ENCODE data around the gene CPLX3.
A peak's percentile ranks its signal among the peaks of the same experiment; 100 is the strongest.

Gene CPLX3

DNA sequence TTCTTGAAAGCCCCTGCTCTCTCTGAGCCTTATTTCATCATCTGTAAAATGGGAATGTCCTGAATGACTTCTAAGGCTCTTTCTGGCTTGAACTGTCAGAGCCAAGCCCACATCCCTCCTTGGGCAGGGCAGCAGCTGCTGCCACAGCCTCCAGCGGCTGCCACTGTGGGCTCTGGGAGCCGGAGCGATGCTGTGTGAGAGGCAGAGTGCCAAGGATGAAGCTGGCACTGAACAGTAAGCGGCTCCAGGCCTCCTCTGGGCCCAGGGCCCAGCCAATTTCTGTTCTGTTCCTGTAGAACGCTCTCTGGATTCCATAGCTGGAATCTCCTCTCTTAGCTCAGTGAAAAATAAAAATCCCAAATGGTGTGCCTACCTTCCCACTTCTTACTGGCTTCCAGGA is 4.4 kb downstream of the CPLX3 start:
- no peak for DNase-seq

DNA sequence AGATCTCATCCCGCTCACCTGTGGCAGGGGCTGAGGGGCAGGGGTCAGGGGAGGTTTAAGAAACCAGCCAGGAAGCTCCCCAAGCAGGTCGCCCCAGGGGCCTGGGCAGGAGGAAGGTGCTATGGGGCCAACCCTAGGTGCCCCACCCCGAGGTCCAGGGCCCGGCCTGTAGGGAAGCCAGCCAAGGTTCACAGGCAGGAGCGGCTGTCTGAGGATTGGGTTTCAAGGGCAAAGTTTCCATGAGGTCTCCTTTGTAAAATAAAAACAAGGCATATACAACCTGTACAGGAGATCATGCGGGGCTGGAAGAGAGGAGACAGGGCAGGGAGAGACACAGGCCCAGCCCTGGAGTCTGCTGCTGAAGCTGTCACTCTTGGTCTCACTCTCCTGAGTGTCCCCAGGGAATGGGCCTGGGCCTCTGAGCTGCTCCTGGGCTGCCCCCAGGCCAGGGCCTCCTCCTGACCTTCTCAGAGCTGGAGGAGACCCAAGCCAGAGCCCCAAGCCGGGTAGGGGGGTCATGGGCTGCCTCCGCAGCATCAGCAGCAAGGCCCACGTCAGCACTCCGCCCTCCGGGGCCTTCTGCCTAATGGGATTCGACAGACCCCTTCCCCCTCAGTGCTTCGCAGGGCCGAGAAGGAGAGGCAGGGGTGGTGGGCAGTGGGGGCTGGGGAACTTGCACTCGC is 5.5 kb downstream of the CPLX3 start:
- DNase-seq = no peak

DNA sequence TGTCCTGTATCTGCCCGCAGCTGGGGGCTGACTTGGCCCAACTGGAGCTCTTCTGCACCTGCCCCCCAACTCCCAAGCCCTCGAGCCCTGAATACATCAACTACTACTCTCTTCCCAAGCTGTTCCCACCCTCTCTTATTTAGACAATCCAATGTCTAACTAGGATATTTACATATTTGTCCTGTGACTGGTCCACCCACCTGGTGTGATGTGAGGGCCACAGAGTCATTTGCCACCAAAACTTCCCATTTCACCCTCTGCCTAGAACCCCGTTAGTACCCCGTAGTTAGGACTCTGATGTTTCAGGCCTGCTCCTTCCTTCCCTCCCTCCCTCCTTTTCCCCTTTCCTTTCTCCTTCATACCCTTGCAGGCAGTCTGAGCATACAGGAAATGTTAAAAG is 6.4 kb downstream of the CPLX3 start:
- DNase-seq = no peak

DNA sequence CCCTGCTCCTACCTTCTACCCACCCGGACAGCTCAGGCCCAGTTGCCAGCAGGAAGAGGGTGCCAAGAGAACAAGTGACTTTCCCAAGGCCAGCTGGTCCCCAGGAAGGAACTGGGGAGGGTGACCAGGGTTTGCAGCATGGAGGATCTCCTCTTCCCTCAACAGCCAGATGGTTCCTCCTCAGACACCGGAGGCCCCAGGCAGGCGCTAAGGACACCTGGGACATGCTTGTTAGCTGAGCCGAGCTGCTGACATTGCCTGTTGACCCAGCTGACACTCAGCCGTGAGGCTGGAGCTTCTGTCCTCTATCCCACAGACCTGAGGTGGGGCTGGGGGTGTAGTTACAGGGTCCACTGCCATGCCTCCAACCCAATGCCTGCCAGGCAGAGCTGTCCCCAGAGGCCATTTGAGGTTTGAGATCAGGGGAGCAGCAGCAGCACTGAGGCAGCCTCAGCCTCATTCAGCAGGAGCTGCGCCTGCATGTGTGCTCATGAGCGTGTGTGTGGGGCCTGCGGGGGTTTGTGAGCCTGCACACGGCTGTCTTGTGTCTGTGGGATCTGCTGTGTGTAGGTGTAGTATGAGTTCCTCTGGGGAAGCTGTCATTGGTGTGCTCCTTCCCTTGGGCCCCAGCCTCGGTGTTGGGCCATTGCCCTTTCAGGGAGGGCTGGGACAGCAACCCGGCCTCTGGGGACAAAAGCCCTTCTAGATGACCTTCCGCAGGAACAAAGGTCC is 7.1 kb downstream of the CPLX3 start:
- no peak for DNase-seq

DNA sequence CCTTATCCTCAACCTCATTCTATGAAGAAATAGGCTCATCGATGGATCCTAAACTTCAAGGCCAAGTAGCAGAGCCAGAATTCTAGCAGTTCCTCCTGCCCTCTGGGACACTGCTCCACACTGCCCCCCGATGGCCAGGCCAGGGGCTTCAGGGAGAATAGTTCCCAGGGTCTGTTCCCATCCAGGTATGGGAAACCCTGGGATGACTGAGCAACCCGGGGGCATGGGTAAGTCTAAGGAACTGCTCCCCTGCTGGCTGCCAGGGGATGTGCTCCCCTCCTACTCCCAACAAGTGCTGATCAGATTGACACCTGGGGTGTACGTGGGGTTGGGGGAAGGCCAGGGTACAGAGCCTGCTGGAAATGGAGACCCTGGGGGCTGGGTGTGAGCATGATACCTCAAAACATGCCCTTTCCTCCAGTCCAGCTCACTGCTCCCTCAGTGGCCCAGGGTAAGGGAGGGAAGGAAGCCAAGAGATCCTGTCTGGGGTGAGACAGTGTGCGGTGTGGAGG is 8.9 kb downstream of the CPLX3 start:
- peak in 1 of 2 experiments; percentile 44 for DNase-seq

DNA sequence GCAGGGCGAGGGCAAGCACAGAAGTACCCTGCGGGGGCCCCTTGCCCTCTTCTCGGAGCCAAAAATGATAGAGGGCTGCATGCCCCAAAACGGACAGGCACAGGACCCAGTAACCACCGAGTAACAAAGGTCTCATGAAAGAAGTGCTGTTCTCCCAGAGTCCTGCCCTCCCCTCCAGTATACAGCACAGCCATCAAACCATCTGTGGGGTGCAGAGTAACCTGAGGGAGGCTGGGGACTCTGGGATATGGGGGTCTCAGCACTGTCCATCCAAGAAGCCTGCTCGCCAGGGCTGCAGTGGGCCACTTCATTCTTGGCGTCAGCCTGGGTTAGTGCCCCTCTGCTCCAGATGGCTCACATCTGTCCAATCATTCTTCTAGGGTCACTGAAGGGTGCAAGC is 10.4 kb downstream of the CPLX3 start:
- no peak for DNase-seq

DNA sequence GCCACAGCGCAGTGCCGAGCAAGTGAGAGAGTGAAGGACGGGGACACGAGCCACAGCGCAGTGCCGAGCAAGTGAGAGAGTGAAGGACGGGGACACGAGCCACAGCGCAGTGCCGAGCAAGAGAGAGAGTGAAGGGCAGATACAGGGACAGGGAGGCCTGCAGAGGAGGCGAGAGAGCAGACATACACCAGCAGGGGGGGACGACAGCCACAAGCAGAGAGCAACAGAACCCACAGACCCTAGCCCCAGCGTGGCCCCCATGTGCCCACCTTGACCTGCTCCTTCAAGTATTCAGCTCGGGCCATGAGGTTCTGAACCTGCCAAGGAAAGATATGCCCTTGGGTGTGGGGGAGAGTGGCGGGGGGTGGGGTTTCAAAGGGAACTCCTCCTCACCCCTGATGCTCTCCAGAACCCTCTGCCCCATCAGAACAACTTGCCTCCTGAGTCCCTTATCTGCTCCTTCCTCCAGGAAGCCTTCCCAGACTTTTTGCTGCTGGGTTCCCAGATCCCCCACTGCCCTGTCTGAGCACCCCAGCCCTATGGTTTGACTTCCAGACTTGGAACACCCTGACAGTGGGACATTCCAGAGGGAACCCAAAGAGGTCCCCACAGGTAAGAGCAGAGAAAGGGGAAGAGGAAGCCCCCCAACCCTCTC is 11.2 kb downstream of the CPLX3 start:
- DNase-seq = no peak

DNA sequence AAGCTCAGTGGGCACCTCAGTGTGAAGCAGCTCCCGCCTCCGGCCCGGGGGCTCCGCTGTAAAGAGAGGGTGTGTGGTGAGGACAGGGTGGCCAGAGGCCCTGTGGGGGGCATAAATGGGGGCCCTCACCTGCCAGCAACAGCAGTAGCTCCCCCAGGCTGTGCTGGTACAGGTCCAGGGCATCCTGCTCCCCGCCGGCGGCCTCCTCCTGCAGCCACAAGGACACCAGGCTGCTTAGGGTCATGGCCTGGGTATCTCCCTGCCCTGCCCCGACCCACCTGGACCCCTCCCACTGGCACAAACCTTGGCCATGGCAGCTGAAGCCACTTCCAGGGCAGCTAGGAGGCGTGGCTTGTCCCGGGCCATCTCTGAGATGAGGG is 11.7 kb downstream of the CPLX3 start:
- no peak for DNase-seq

DNA sequence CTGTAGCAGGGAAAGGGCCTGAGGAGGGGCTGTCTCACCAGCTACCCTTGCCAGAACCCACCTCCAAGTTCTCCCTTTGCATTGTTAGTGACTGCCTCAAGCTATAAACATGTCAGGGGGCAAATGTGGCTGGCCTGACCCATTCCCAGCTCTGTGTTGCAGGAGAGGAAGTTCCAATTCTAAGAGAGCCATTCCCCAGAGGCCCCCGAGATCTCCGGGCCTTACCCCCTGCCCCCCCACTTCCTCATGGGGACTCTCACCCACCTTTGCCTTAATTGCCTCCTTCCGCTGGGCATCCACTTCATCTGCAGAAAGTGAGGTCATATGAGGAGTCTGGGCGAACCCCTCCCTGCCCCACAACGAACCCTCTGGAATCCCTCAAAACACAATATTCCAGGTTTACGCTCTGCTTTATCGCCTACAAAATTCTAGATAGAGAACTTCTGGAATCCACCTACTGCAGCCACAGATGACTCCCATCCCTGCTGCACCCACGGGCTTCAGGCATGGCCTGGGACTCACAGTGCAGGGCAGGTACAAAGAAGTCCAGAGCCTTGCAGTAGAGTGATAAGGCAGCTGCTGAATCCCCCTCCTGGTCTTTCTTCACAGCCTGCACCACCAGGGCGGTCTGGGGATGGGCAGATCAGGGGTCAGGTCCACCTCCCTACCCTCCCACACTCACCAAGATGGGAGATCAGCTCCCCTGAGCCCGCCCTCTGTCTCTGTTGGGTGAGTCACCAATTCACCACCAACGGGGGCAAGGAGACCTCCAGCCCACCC is 12.5 kb downstream of the CPLX3 start:
- no peak for DNase-seq

DNA sequence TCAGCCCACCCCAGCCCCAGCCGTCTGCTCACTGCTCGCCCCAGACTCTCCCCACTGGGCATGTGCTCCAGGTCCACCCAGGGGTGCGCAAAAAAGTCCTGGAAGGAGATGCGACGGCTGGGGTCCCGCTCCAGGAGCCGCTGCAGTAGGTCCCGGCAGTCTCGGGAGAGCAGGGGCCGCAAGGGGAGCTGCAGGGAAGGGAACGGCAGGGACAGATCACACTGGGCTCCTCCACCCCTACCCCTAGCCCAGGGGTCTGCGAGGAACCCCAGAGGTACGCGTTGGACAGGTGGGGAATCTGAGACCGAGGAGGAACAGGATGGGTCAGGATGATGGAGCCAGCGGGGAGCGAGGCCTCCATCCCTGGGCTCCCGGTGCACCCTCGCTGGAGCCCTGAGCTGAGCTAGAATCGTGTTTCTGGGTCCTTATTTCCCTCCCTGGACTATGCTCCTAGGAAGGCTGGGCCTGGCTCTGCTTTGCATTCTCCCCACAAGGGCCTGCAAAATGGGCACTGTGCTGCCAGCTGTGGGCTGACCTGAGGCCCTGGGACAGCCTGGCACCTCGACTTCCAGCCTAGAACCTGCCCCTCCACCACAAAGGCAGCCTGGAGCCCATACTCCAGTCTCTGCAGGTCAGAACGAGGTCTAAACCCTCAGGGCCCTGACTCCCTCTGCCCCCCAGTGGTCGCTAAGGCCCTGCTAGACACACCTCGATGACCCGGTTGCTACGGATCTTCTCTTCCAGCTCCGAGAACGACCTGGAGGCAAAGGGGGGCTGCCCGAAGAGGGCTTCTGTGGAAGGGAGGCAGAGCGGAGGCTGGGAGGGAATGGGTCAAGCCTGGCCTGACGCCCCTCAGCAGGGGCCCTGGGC is 13.3 kb downstream of the CPLX3 start:
- no peak for DNase-seq

DNA sequence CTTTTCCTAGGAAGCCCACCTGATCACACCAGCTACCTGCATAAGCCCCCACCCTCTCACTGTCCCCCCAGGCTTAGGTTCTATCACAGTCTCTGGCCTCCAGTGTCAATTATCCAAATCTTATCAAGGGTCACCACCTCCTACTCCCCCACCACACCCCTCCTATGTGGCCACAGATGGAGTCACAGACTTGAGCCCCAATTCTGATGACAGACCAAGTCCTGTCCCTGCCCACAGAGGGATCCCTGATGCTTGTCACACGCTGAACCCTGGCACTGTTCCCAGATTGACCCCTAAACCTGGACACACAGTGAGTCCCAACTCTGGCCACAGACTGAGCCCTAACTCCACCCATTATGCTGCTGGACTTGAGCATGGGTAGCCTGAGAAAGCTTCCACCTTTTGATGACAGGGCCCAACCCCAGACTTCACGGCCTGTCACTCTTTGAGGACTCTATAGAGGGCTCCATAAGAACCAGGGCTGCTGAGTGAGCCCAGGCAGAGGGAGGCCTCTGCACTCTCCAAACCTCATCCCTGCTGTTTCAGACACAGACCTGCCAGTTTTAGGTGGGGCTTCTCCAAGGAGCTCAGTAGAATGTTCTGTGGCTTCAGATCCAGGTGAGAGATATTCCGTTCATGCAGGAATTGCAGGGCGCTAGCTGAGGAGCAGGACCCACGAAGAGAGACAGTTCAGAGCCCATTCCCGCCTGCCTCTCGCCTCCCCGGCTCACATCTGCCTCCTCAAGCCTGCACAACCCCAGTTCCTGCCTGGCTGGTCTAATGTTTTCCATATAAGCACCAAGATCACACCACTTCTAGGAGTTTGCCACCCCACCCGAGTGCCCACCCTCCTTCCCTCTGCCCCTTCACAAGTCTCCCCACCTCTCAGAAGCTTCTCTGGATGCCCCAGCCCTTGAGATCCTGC is 14.7 kb downstream of the CPLX3 start:
- DNase-seq = no peak

DNA sequence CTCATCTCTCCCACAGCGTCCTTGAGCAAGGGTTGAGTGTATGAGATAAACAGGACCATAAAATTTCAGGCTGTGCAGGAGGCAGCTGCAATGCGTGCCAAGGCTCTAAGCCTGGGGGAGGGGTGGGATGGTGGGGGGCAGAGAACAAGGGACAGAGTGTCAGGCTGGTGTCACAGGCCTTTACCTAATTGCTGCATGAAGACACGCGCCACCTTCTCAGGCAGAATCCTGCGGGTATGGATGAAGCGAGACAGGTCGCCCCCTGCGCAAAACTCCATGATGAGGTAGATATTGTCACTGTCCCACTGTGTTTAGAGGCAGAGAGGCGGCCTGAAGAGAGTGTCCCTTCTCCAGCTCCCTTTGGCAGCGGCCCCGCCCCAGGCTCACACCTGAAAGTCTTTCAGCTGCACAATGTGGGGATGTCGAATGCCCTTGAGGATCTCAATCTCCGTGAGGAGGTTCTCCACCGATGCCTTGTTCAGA is 15.5 kb downstream of the CPLX3 start:
- no peak for DNase-seq

DNA sequence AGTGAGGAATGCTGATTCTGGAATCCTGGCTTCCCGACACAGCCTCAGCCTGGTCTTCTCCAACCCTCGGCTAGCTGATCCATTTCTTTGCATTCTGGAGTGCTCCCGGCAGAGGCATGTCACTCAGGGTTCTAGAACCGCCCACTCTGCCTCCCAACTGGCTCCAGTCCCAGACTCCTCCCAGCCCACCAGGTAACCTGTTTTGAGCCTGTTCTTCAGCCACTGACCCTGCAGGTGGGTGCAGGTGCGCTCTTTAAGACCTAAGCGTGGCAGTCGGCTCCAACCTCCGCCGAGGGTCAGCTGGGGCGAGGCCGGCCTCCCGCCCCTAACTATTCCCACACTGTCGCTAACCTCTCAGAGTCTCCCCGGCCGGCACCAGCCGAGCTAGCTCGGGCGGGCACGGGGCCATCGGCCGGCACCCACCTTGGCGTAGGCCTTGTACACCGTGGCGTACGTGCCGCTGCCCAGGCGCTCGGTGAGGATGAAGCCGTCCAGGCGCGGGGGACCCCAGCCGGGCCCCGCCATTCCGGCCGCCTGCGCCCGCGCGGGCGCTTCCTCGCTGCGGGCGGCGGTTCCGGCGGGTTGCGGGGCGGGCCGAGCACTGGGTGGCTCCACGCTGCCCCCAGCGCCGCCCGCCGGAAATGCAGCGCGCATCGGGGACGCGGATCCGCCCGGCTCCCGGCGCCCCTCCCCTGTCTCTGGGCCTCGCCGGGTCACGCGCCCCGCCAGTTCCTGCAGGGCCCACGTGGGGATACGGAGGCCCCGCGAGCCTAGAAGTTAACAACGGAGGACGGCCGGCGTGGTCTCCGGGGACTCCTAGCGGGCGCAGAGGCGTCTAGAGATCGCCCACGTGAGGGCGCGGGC is 16.4 kb downstream of the CPLX3 start, which contains the start of gene ULK3:
TSS of gene ULK3 (minus strand) at position 576 of the 864 bp plus-strand sequence. CDS start at position 525, 51 bp downstream.
- DNase-seq = peak; percentile 81 to 85

DNA sequence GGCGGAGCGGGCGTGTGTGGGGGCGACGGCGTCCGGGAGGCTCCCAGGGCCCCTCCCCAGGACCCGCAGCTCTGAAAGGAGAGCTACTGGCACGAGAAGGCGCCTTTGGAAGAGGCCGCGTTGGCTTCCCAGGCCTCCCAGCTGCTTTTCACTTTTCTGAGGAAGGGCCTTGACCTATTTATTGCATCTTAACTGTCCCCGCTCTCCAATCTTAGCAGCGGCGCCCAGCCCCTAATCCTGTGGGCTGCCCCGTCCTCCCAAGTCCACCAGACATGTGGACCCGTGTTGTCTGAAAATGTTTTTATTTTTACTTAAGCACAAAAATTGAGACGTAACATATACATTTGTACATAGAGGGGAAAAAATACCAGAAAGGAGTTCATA is 17.0 kb downstream of the CPLX3 start:
- DNase-seq = no peak

DNA sequence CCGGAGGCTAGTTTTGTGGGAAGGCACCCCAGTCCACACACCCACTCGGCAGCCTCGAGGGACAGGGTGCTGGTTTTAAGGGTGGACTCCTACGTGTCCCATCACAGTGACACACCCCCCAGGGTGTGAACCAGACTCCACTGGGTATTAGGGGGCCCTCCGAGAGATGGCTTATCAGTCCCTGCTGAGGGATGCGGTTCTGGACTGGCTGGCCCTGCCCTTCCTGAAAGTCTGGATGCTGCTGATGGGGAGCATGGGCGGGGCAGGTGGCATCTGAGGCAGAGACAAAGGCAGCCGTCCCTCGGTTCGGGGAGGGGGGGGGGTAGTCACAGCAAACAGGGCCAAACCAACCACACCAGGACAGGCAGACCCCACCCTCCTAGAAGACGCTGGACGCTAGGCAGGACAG is 17.5 kb downstream of the CPLX3 start:
- no peak for DNase-seq

DNA sequence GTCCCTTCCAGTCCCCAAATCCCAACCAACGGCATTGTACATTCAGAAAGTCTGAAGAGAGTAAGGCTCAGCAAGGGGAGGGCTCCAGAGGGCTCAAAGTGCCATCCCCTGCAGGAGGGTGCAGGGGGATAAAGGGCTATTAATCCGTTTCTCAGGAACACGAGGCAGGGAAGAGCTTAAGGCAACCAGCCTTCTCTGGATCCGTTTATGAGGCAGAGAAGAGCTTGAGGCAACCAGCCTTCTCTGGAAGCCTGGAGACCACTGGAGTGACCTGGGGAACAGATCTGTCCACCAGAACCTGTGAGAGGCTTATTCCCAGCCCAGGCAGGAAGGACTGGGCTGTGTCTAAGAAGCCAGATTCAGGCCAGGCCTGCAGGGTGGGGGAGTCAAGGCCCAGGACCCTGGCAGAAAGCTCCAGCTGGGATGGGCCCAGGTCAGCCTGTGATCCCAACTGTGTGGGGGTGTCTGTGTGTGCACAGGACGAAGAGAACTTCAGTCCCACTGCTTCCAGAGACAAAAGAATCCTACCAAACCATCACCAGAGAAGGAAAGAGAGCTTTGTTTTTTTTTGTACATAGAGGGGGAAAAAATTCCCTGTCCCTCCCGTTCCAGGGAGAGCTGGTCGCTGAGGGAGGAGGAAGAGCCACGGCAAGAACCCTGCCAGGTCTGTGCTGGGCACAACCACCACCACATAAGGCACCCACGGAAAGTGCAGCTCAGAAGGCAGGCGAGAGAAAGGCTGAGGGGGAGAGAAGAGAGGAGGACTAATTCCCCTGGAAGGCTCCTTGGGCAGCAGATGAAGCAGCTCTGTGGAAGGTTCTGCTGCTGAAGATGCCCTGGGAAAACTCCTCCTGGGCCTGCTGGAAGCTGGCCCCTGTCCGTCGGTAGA is 18.1 kb downstream of the CPLX3 start:
- DNase-seq = no peak

DNA sequence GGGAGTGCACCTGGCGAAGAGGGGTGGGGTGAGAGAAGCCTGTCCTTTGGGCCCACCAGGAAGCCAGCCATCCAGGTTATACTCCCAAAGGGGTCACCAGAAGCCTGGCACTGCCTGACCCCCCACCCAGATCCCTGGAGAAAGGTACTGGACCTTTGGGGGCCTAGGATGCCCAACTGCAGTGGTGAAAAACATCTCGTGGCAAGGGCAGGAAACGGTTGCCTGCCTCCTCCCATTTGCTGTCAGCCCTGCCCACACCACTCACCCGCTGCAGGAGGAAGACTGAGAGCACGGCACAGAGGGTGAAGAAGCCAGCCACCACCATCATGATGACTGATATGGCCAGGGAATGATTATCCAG is 18.8 kb downstream of the CPLX3 start:
- no peak for DNase-seq

DNA sequence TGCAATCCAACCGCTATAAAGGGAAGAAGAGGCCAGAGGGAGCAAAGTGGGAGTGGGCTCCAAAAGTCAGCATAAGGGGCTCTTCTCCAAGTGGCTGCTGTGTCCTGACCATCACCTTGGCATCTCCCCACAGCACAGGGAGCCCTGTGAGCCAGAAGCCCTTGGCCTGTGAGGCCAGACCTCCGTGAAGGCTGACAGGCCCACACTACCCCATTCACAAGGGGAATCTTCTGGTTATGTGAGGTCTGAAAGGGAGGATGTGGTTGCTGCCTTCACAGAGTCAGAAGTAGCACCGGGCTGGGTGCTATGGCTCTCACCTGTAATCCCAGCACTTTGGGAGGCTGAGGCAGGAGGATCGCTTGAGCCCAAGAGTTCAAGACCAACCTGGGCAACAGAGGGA is 19.2 kb downstream of the CPLX3 start:
- DNase-seq = no peak

DNA sequence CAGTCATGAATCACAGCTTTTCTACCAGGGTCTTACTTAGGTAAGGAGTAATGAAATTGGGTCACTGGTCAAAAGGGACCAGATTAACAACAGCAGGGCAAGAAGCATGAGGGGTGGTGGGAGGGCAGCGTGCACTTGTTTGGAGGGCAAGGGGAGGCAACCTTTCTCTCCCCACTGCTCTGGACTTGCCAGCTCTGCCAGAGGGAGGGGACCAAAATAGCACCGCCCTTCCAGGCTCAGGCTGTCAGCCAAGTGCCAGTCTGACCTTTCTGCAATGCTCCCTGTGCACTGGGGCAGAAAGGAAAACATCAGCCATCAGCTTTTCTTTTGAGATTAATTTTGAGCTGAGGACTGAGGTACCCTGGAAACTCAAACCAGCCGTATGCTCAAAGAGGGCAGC is 21.0 kb downstream of the CPLX3 start:
- DNase-seq = no peak

All from NCI-H1930 (cell line).